Keratinocyte (primary cell): ENCODE data around the gene ATG4B. TPM values are rescaled to one million over a fixed set of nuclear protein-coding genes. Genes with fewer than 3 reads are reported as not detected.

Experiments used
- DNase-seq: peaks from one replicate; pipeline ENCODE4 v3.0.0-alpha.2; 2011; ENCODE audit warnings: low read depth, missing footprints, low spot score
- FAIRE-seq: peaks from 2 replicates; lab custom pipeline; 2011; peaks lifted over from hg19 to GRCh38; lab: Jason Lieb, UNC
- H2AFZ ChIP-seq: 2 replicates; pipeline ENCODE4 v1.6.0; 2012; ENCODE audit warnings: low read length, control low read depth, inconsistent platforms; ENCODE audit not compliant: control insufficient read depth
- H3K27ac ChIP-seq: 2 replicates; pipeline ENCODE4 v1.5.1; 2011; ENCODE audit warnings: low read length; ENCODE audit not compliant: control insufficient read depth, insufficient read depth
- H3K27me3 ChIP-seq: 3 replicates; pipeline ENCODE4 v1.6.0; 2011; ENCODE audit warnings: low read length; ENCODE audit not compliant: control insufficient read depth, insufficient read depth; ENCODE audit errors: extremely low read depth
- H3K36me3 ChIP-seq, 2 experiments: 2 replicates in 1 of 2; 3 replicates in 1 of 2; pipeline ENCODE4 v1.5.1; 2011; ENCODE audit warnings: low read length in 2 of 2, mild to moderate bottlenecking in 1 of 2; ENCODE audit not compliant: control insufficient read depth in 2 of 2, insufficient read depth in 2 of 2; ENCODE audit errors: extremely low read depth in 1 of 2
- H3K4me1 ChIP-seq: 3 replicates; pipeline ENCODE4 v1.5.1; 2011; ENCODE audit warnings: low read length; ENCODE audit not compliant: control insufficient read depth, insufficient read depth; ENCODE audit errors: extremely low read depth
- H3K4me2 ChIP-seq: 3 replicates; pipeline ENCODE4 v1.6.0; 2011; ENCODE audit warnings: low read depth, low read length; ENCODE audit not compliant: control insufficient read depth, insufficient read depth; ENCODE audit errors: extremely low read depth
- H3K4me3 ChIP-seq, 3 experiments: fragments of 200-600 bp in 1 of 3; sonication (generic) in 1 of 3; 2 replicates in 2 of 3; 3 replicates in 1 of 3; pipeline ENCODE4 v1.5.1; 2011 to 2016; ENCODE audit warnings: low read length in 3 of 3, mild to moderate bottlenecking in 3 of 3, control low read depth in 2 of 3, inconsistent platforms in 1 of 3, low read depth in 1 of 3, mixed read lengths in 1 of 3, mixed run types in 1 of 3, moderate library complexity in 1 of 3; ENCODE audit not compliant: control insufficient read depth in 2 of 3, insufficient read depth in 2 of 3; ENCODE audit errors: extremely low read depth in 1 of 3
- H3K79me2 ChIP-seq: 2 replicates; pipeline ENCODE4 v1.6.0; 2012; ENCODE audit warnings: low read length; ENCODE audit not compliant: control insufficient read depth, insufficient read depth
- H3K9ac ChIP-seq: 3 replicates; pipeline ENCODE4 v1.6.0; 2011; ENCODE audit warnings: low read length; ENCODE audit not compliant: control insufficient read depth, insufficient read depth; ENCODE audit errors: extremely low read depth
- H3K9me1 ChIP-seq: 3 replicates; pipeline ENCODE4 v1.6.0; 2011; ENCODE audit warnings: low read length; ENCODE audit not compliant: control insufficient read depth, insufficient read depth; ENCODE audit errors: extremely low read depth
- H3K9me3 ChIP-seq: 2 replicates; pipeline ENCODE4 v1.5.1; 2012; ENCODE audit warnings: low read depth, low read length; ENCODE audit not compliant: control insufficient read depth
- H4K20me1 ChIP-seq: 3 replicates; pipeline ENCODE4 v1.6.0; 2011; ENCODE audit warnings: low read length; ENCODE audit not compliant: control insufficient read depth, insufficient read depth; ENCODE audit errors: extremely low read depth
- EZH2 ChIP-seq: IDR thresholded peaks from one replicate; pipeline ENCODE4 v1.6.1; 2012; ENCODE audit warnings: inconsistent platforms, mild to moderate bottlenecking, low read length, moderate library complexity
- dilution Hi-C: fragments of 300-500 bp; cut with MboI; formaldehyde crosslinking; loops from one replicate; pipeline ENCODE4 v1.7.0; 2020; ENCODE audit warnings: low sequenced_read_pairs; ENCODE audit not compliant: extremely low pct_ligation_motif_present
- polyA plus RNA-seq, 5 experiments: library from polyadenylated mRNA; depleted of rRNA in 3 of 5; stranded (reverse) in 3 of 5; stranded (forward) in 1 of 5; unstranded in 1 of 5; fragments of >200 nt; gene quantifications; 1 replicate in 1 of 5; 2 replicates in 3 of 5; 3 replicates in 1 of 5; pipeline versions ENCODE4 v1.2.1 to v1.2.3, GENCODE V29; 2011 to 2012; ENCODE audit warnings: missing spikeins in 2 of 5, low read depth in 1 of 5, low replicate concordance in 1 of 5
- TF ChIP-seq, protein P1 (sequence below), 3 experiments: IDR thresholded peaks in 1 of 3; conservative IDR thresholded peaks in 1 of 3; optimal IDR thresholded peaks in 1 of 3; 2 replicates in 2 of 3; 3 replicates in 1 of 3; pipeline versions ENCODE3 to v1.5.1; 2011; ENCODE audit warnings: low read length in 3 of 3, mild to moderate bottlenecking in 3 of 3, moderate library complexity in 2 of 3, control low read depth in 1 of 3, inconsistent platforms in 1 of 3; ENCODE audit not compliant: insufficient read depth in 2 of 3; ENCODE audit errors: extremely low read depth in 1 of 3

Gene ATG4B
- polyA plus RNA-seq, 1 donor (not counting 4 experiments of a cell fraction or from before 2014, with no cell fraction given), result 69.0 TPM

DNA sequence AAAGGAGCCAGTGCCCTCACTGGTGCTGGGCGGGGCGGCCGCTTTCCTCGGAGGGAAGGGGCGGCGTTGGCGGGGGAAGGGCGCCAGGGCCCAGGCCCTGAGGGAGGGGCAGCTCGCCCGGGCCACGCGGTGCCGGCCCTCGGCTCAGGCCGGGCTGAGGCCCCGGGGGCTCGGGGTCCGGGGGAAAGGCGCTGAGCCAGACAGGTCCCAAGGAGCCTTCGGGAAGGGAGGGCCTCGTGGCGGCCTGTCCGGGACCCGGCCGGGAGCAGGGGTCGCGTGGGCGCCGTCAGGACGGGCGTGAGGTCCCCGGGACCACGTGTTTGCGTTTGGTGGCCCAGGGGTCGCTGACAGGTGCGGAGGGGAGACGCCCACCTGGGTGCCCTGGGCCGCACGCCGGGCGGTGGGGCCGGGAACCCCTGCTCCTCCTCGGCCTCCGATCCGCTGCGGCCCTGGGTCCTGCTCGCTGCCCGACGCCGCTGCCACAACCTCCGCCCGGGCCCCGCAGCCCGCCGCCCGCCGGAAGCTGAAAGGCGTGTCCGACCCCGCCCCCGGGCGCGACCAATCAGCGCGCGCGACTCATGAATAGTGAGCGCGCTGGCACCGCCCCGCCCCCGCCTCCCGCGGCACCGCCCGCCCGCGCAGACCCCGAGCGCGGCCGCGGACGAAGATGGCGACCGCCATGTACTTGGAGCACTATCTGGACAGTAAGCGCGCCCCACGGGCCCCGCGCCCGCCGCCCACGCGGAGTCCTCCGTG is 64.1 kb downstream of the ATG4B start, which contains the start of gene ING5:
ING5 (plus strand) TSS at position 641 of the 756 bp plus-strand sequence; CDS start at position 668, 27 bp downstream.
- FAIRE-seq (no peak), DNase-seq (peak; percentile 42)
- peak within 1 kb of the TSS; percentile 80 to 85 (median 85) for H3K4me3 ChIP-seq
- H3K27me3 ChIP-seq, result no peaks in the 10 kb centered on the region
- peak within 1 kb of the TSS; percentile 82 for H3K27ac ChIP-seq
- H2AFZ ChIP-seq, result peak within 1 kb of the TSS; percentile 46
- peak within 1 kb of the TSS; percentile 94 for H3K4me2 ChIP-seq
- no peaks in the 10 kb centered on the region for H3K9me1 ChIP-seq
- H3K36me3 ChIP-seq, result peaks cover 4 to 12% of the 10 kb centered on the region in 2 experiments
- H3K9ac ChIP-seq, result peak within 1 kb of the TSS; percentile 89
- H3K79me2 ChIP-seq, result peaks cover 9% of the 10 kb centered on the region
- TF ChIP-seq, protein P1, sequence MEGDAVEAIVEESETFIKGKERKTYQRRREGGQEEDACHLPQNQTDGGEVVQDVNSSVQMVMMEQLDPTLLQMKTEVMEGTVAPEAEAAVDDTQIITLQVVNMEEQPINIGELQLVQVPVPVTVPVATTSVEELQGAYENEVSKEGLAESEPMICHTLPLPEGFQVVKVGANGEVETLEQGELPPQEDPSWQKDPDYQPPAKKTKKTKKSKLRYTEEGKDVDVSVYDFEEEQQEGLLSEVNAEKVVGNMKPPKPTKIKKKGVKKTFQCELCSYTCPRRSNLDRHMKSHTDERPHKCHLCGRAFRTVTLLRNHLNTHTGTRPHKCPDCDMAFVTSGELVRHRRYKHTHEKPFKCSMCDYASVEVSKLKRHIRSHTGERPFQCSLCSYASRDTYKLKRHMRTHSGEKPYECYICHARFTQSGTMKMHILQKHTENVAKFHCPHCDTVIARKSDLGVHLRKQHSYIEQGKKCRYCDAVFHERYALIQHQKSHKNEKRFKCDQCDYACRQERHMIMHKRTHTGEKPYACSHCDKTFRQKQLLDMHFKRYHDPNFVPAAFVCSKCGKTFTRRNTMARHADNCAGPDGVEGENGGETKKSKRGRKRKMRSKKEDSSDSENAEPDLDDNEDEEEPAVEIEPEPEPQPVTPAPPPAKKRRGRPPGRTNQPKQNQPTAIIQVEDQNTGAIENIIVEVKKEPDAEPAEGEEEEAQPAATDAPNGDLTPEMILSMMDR (optimal IDR thresholded peaks at IDR 0.05 in 1 of 3, IDR thresholded peaks at IDR 0.05 in 1 of 3, conservative IDR thresholded peaks at IDR 0.05 in 1 of 3; ENCODE audit: extremely low read depth in 1 of 3, insufficient read depth in 2 of 3, low read length in 3 of 3), result peak in 1 of 3 experiments; percentile 3
- no peak for TF ChIP-seq EZH2
- no peaks in the 10 kb centered on the region for H3K4me1 ChIP-seq
- dilution Hi-C loops, result no loop called here
- H4K20me1 ChIP-seq, result no peaks in the 10 kb centered on the region
- H3K9me3 ChIP-seq, result no peaks in the 10 kb centered on the region

DNA sequence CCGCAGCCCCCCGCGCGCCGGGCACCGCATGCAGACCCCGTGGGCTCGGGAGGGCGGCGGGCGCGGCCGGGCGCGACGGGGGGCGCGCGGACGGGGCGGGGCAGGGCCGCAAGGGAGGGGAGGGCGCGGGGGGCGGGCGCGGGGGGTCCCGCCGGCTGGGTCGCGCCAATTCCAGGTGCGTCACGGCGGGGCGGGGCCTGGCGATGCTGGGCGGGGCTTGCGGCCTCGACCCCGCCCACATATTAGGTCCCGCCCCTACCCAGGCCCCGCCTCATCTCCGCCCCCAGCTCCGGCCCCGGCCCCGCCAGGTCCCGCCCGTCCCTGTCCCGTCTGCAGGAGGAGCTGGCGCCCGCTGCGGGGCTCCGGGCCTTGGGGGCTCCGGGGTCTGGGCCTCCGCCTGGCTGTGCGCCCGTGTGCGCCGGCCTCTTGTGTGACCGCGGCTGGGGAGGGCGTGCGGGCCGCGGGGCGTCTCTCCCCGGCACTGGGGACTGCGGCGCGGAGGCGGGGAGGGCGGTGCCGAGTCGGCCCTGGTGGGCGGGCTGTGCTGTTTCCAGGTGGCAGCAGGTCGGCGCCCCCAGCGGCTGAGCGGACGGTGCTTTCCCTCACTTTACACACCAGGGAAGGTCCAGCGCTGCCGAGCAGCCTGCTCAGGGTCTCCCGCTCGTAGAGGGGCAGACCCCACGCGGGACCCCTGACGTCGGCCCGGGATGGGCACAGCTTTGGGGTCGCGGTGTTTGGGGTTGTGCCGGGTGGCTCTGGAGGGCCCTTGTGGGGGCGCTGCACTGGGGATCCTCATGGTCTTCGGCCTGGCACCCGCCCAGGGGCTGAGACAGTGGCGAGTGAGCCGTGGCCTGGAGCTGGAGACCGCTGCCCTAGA is 64.9 kb downstream of the ATG4B start:
- no peaks in the 10 kb centered on the region for H3K9me3 ChIP-seq
- TF ChIP-seq, protein P1 (optimal IDR thresholded peaks at IDR 0.05 in 1 of 3, IDR thresholded peaks at IDR 0.05 in 1 of 3, conservative IDR thresholded peaks at IDR 0.05 in 1 of 3; ENCODE audit: extremely low read depth in 1 of 3, insufficient read depth in 2 of 3, low read length in 3 of 3), result peak; percentile 16 to 70 (median 40)
- no peak for TF ChIP-seq EZH2
- no peak for FAIRE-seq
- H3K27me3 ChIP-seq, result no peaks in the 10 kb centered on the region
- H2AFZ ChIP-seq, result peak overlapping the region; percentile 46
- H3K36me3 ChIP-seq, result peaks cover 4 to 12% of the 10 kb centered on the region in 2 experiments
- H3K4me2 ChIP-seq, result peak overlapping the region; percentile 94
- no peaks in the 10 kb centered on the region for H3K4me1 ChIP-seq
- H3K9me1 ChIP-seq, result no peaks in the 10 kb centered on the region
- H3K27ac ChIP-seq, result peak overlapping the region; percentile 58
- no peaks in the 10 kb centered on the region for H4K20me1 ChIP-seq
- peak overlapping the region; percentile 80 to 85 (median 85) for H3K4me3 ChIP-seq
- H3K79me2 ChIP-seq, result peaks cover 9% of the 10 kb centered on the region
- dilution Hi-C loops, result no loop called here
- peak overlapping the region; percentile 89 for H3K9ac ChIP-seq
- DNase-seq, result peak; percentile 33
